Heart left ventricle (tissue), 13 donors: ENCODE data around the gene ENDOU.

Source experiments
- POLR2A ChIP-seq, 2 donors: fragments of 450-650 bp; IDR thresholded peaks; one replicate each; pipeline ENCODE4 v1.6.1; 2017; ENCODE audit warnings: antibody characterized with exemption in 2 of 2, mild to moderate bottlenecking in 2 of 2, moderate library complexity in 2 of 2
- TF ChIP-seq, protein P1 (sequence below), 12 donors: fragments of 200-600 bp; sonication (generic) in 4 of 12; IDR thresholded peaks; one replicate each; pipeline versions ENCODE4 v1.5.0 to v1.8.0; 2018 to 2022; ENCODE audit warnings: antibody characterized with exemption in 12 of 12, mild to moderate bottlenecking in 5 of 12
- donor health status: ischemic (EF 13 %, LVEDD 7.1; RV severe dilation, severe dysfunction).
- donor health status: DM: no; HTN: yes; CAD: no.
- donor health status: DM: no; HTN: no; CAD: no.
- donor health status: ischemic (EF 25% LVEDD 6.9; RV normal size, moderate dysfunction).
- donor health status: ischemic (EF 25% LVEDD 5.7; RV mildly dilated, moderate dysfunction).
- donor health status: ischemic (EF 35%, LVEDD 5.7; RV mildly dilated, moderate dysfunction).
- donor health status: nonischemic (EF 11% LVEDD 7.7; RV severe dilation, severe dysfunction).
- donor health status: DM: yes; HTN: yes; CAD: no.
- donor health status: PGD.
- donor health status: ischemic (EF 29% LVEDD 5.4; RV normal size, mild dysfunction).
- donor health status: nonischemic (EF 23%, LVEDD 6.1; RV moderate dilation, normal function).

DNA sequence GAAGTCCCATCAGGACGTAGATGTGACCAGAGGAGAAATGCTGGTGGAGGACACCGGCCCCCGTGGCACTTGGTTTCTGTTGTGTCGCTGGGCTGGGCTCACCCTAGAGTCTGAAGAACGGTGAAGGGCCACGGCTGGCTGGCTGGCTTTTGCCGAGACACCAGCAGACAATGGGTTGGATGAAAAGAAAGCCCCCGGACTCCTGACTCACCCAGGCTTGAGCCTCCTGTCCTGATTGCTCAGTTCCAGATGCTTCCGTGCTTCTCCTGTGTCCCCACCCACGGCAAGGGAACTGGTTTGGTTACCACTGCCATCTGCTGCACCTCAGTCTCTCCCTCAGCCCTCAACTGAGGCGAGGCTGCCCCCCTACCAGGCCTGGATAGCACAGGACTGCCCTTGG, 10.4 kb upstream of the ENDOU start:
- TF ChIP-seq, protein P1, sequence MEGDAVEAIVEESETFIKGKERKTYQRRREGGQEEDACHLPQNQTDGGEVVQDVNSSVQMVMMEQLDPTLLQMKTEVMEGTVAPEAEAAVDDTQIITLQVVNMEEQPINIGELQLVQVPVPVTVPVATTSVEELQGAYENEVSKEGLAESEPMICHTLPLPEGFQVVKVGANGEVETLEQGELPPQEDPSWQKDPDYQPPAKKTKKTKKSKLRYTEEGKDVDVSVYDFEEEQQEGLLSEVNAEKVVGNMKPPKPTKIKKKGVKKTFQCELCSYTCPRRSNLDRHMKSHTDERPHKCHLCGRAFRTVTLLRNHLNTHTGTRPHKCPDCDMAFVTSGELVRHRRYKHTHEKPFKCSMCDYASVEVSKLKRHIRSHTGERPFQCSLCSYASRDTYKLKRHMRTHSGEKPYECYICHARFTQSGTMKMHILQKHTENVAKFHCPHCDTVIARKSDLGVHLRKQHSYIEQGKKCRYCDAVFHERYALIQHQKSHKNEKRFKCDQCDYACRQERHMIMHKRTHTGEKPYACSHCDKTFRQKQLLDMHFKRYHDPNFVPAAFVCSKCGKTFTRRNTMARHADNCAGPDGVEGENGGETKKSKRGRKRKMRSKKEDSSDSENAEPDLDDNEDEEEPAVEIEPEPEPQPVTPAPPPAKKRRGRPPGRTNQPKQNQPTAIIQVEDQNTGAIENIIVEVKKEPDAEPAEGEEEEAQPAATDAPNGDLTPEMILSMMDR (IDR thresholded peaks at IDR 0.05): no peak
- no peak for TF ChIP-seq POLR2A (IDR thresholded peaks at IDR 0.05)
